Measurements from ENCODE around the gene TFF3. TPM values are rescaled to one million over a fixed set of nuclear protein-coding genes. Genes with fewer than 3 reads are reported as not detected.

The TFF3 gene
- total RNA-seq, 1 experiment from 2014 or later, result not detected

GRCh38 chr21:42357307-42357706 lies 42.1 kb upstream of the TFF3 start:
- POLR2A ChIA-PET (ENCODE audit: low non-redundant PET), result no interaction called here
- DNase-seq (ENCODE audit: low spot score), result no peak
- CTCF ChIA-PET, result no interaction called here
- H3K4me3 ChIP-seq (ENCODE audit: low read depth, low read length, poor library complexity, severe bottlenecking), result no peak overlapping the region
- no peak overlapping the region for H3K27ac ChIP-seq (ENCODE audit: low read depth, low read length, poor library complexity, severe bottlenecking)
- peaks cover 6% of the 10 kb centered on the region for H3K27me3 ChIP-seq (replicated peaks; ENCODE audit: insufficient read depth, low read depth, low read length, poor library complexity)
- no peaks in the 10 kb centered on the region for H3K36me3 ChIP-seq (ENCODE audit: insufficient read depth, low read length, poor library complexity, severe bottlenecking)
- no TSS peak for BruUV-seq (replicated peaks)
- no peaks in the 10 kb centered on the region for H3K4me1 ChIP-seq (ENCODE audit: insufficient read depth, low read length, poor library complexity, severe bottlenecking)
- peaks cover 5% of the 10 kb centered on the region for H3K9me3 ChIP-seq (ENCODE audit: low read depth, low read length, poor library complexity, severe bottlenecking)
- no peak for TF ChIP-seq EZH2 (IDR thresholded peaks at IDR 0.05; ENCODE audit: borderline replicate concordance, low read depth, low read length, poor library complexity, severe bottlenecking)
- no peak for TF ChIP-seq CTCF (conservative IDR thresholded peaks at IDR 0.05; ENCODE audit: low read depth, low read length)
- intact Hi-C loops (cut with micrococcal nuclease; ENCODE audit: unreplicated experiment), result no loop called here

GRCh38 chr21:42356650-42357049 lies 41.4 kb upstream of the TFF3 start:
- Histone ChIP-seq H3K4me1 (ENCODE audit: insufficient read depth, low read length, poor library complexity, severe bottlenecking) (no peaks in the 10 kb centered on the region), H3K4me3 (ENCODE audit: low read depth, low read length, poor library complexity, severe bottlenecking) (no peak overlapping the region), H3K27ac (ENCODE audit: low read depth, low read length, poor library complexity, severe bottlenecking) (no peak overlapping the region), H3K27me3 (replicated peaks; ENCODE audit: insufficient read depth, low read depth, low read length, poor library complexity) (peaks cover 6% of the 10 kb centered on the region), H3K9me3 (ENCODE audit: low read depth, low read length, poor library complexity, severe bottlenecking) (peaks cover 5% of the 10 kb centered on the region), H3K36me3 (ENCODE audit: insufficient read depth, low read length, poor library complexity, severe bottlenecking) (no peaks in the 10 kb centered on the region)
- DNase-seq (ENCODE audit: low spot score), result no peak
- CTCF ChIA-PET, result no interaction called here
- BruUV-seq (replicated peaks), result no TSS peak
- POLR2A ChIA-PET (ENCODE audit: low non-redundant PET), result no interaction called here
- intact Hi-C loops (cut with micrococcal nuclease; ENCODE audit: unreplicated experiment), result no loop called here
- TF ChIP-seq CTCF (conservative IDR thresholded peaks at IDR 0.05; ENCODE audit: low read depth, low read length), result no peak
- TF ChIP-seq EZH2 (IDR thresholded peaks at IDR 0.05; ENCODE audit: borderline replicate concordance, low read depth, low read length, poor library complexity, severe bottlenecking), result no peak

GRCh38 chr21:42356046-42356445 lies 40.8 kb upstream of the TFF3 start:
- peaks cover 5% of the 10 kb centered on the region for H3K9me3 ChIP-seq (ENCODE audit: low read depth, low read length, poor library complexity, severe bottlenecking)
- ChIA-PET POLR2A (ENCODE audit: low non-redundant PET) (no interaction called here), CTCF (no interaction called here)
- H3K36me3 ChIP-seq (ENCODE audit: insufficient read depth, low read length, poor library complexity, severe bottlenecking), result no peaks in the 10 kb centered on the region
- peaks cover 6% of the 10 kb centered on the region for H3K27me3 ChIP-seq (replicated peaks; ENCODE audit: insufficient read depth, low read depth, low read length, poor library complexity)
- no TSS peak for BruUV-seq (replicated peaks)
- H3K4me3 ChIP-seq (ENCODE audit: low read depth, low read length, poor library complexity, severe bottlenecking), result no peak overlapping the region
- intact Hi-C loops (cut with micrococcal nuclease; ENCODE audit: unreplicated experiment), result no loop called here
- no peak overlapping the region for H3K27ac ChIP-seq (ENCODE audit: low read depth, low read length, poor library complexity, severe bottlenecking)
- TF ChIP-seq CTCF (conservative IDR thresholded peaks at IDR 0.05; ENCODE audit: low read depth, low read length) (no peak), EZH2 (IDR thresholded peaks at IDR 0.05; ENCODE audit: borderline replicate concordance, low read depth, low read length, poor library complexity, severe bottlenecking) (no peak)
- no peak for DNase-seq (ENCODE audit: low spot score)
- H3K4me1 ChIP-seq (ENCODE audit: insufficient read depth, low read length, poor library complexity, severe bottlenecking), result no peaks in the 10 kb centered on the region

Data from A673 (cell line).